Naive thymus-derived CD4-positive, alpha-beta T cell (primary cell): ENCODE results near the gene DBH. TPM values are rescaled to one million over a fixed set of nuclear protein-coding genes. Genes with fewer than 3 reads are reported as not detected.

Source experiments
- ATAC-seq: fragments of 150-1000 bp; cut with Tn5 transposase; 2 replicates; pipeline ENCODE4 v1.10.0; 2021; ENCODE audit warnings: mild to moderate bottlenecking, moderate library complexity
- CTCF ChIA-PET: fragments of 350-600 bp; sonication (Branson Sonifier 250); formaldehyde crosslinking; loops from one replicate; lab custom pipeline; 2021; ENCODE audit warnings: antibody characterized with exemption; lab: Charles Lee
- POLR2A ChIA-PET: fragments of 350-600 bp; sonication (Branson Sonifier 250); formaldehyde crosslinking; loops from one replicate; lab custom pipeline; 2021; ENCODE audit warnings: antibody characterized with exemption, inconsistent platforms; lab: Charles Lee
- DNase-seq, 9 donors: peaks; one replicate each; pipeline versions ENCODE4 v3.0.0 to v3.0.0-alpha.2; 2020 to 2022; ENCODE audit warnings: mixed read lengths in 1 of 9
- H3K27ac ChIP-seq: one replicate; pipeline ENCODE4 v1.7.0; 2013; ENCODE audit warnings: mild to moderate bottlenecking, low read depth, low read length, moderate library complexity
- H3K27me3 ChIP-seq, 2 donors: one replicate each; pipeline ENCODE4 v1.7.0; 2013; ENCODE audit warnings: low read length in 2 of 2, mild to moderate bottlenecking in 2 of 2, moderate library complexity in 2 of 2; ENCODE audit not compliant: control insufficient read depth in 2 of 2, insufficient read depth in 2 of 2
- H3K36me3 ChIP-seq, 3 experiments: 1 replicate in 2 of 3; 2 replicates in 1 of 3; pipeline ENCODE4 v1.7.0; 2013; ENCODE audit warnings: low read length in 3 of 3, mild to moderate bottlenecking in 3 of 3, moderate library complexity in 1 of 3; ENCODE audit not compliant: insufficient read depth in 3 of 3, control insufficient read depth in 2 of 3
- H3K4me1 ChIP-seq, 2 donors: one replicate each; pipeline ENCODE4 v1.7.0; 2013; ENCODE audit warnings: low read length in 2 of 2, mild to moderate bottlenecking in 2 of 2, moderate library complexity in 1 of 2; ENCODE audit not compliant: control insufficient read depth in 2 of 2, insufficient read depth in 2 of 2
- H3K4me3 ChIP-seq: 2 replicates; pipeline ENCODE4 v1.7.0; 2013; ENCODE audit warnings: mild to moderate bottlenecking, low read length
- H3K9me3 ChIP-seq, 3 experiments: 1 replicate in 2 of 3; 2 replicates in 1 of 3; pipeline ENCODE4 v1.7.0; 2013; ENCODE audit warnings: low read length in 3 of 3; ENCODE audit not compliant: control insufficient read depth in 2 of 3
- H3K27ac Mint-ChIP-seq, 9 donors: one replicate each; pipeline ENCODE4 v1.8.0; 2020 to 2022; ENCODE audit warnings: mixed read lengths in 9 of 9, mild to moderate bottlenecking in 8 of 9, moderate library complexity in 5 of 9, inconsistent platforms in 2 of 9
- H3K27me3 Mint-ChIP-seq, 5 donors: one replicate each; pipeline ENCODE4 v1.8.0; 2021 to 2022; ENCODE audit warnings: mixed read lengths in 5 of 5, mild to moderate bottlenecking in 1 of 5
- H3K36me3 Mint-ChIP-seq, 5 donors: one replicate each; pipeline ENCODE4 v1.8.0; 2020 to 2022; ENCODE audit warnings: mixed read lengths in 5 of 5, mild to moderate bottlenecking in 3 of 5, inconsistent platforms in 1 of 5
- H3K4me1 Mint-ChIP-seq, 7 donors: one replicate each; pipeline ENCODE4 v1.8.0; 2020 to 2022; ENCODE audit warnings: mixed read lengths in 7 of 7, mild to moderate bottlenecking in 3 of 7, inconsistent platforms in 1 of 7
- H3K4me3 Mint-ChIP-seq, 10 donors: one replicate each; pipeline ENCODE4 v1.8.0; 2020 to 2022; ENCODE audit warnings: mild to moderate bottlenecking in 10 of 10, mixed read lengths in 10 of 10, moderate library complexity in 6 of 10, inconsistent platforms in 2 of 10
- H3K9me3 Mint-ChIP-seq, 11 donors: one replicate each; pipeline ENCODE4 v1.8.0; 2020 to 2022; ENCODE audit warnings: mixed read lengths in 11 of 11, mild to moderate bottlenecking in 4 of 11, inconsistent platforms in 1 of 11, moderate library complexity in 1 of 11
- intact Hi-C, 2 donors: fragments of 100-400 bp; cut with micrococcal nuclease; formaldehyde crosslinking; loops; one replicate each; pipeline ENCODE4 v1.15.1; 2023
- polyA plus RNA-seq, 2 donors: library from polyadenylated mRNA; unstranded; fragments of 300-500 nt; fragmentation: Illumina TruSeq; gene quantifications; one replicate each; pipeline ENCODE4 v1.2.3, GENCODE V29; 2021
- total RNA-seq, 6 experiments: library from RNA in 5 of 6; stranded (reverse) in 5 of 6; gene quantifications; 1 replicate in 5 of 6; 2 replicates in 1 of 6; pipeline ENCODE4 v1.2.3 and lab custom pipeline; 2021 to 2026

DBH gene
- total and polyA plus RNA-seq, 7 experiments from 2014 or later, result 0.08 to 1.2 (median 0.17) TPM; not detected in 1

DNA sequence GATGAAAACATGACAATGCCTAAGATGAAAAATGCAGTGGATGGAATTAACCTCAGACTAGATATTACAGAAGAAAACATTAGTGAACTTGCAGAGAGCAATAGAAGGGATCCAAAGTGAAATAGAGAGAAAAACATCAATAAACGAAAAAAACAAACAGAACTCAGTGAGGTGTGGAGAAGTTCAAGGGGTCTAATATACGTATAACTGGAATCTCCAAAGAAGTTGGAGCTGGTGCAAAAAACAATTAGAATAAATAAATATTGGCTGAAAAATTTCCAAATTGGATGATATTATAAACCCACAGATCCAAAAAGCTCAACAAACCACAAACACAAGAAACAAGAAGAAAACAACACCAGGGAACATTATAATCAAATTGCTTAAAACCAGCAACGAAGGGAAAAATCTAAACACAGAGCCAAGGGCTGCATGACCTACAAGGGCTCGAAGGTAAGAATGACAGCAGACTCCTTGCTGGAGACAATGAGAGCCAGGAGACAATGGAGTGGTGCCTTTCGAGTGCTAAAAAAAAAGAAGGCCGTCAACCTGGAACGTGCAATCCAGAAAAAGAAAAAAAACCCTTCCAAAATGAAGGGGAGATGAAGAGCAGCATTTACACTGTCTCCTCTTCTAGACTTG lies 38.7 kb upstream of the DBH start:
- H3K36me3 ChIP-seq, result no peaks in the 10 kb centered on the region
- H3K27ac Mint-ChIP-seq, result no peak overlapping the region
- peaks cover 6 to 22% (median 11%) of the 10 kb centered on the region in 11 donors for H3K9me3 Mint-ChIP-seq
- H3K4me3 Mint-ChIP-seq, result no peak overlapping the region
- ChIA-PET POLR2A (interaction anchor here (0.6 kb wide), 2 partner anchors 195 to 416 kb away, joined by 3 read pairs; no protein-coding TSS in a partner anchor), CTCF (interaction anchor here (0.7 kb wide), 1 partner anchor 86 kb away, joined by 3 read pairs; no protein-coding TSS in a partner anchor)
- no peaks in the 10 kb centered on the region for H3K4me1 ChIP-seq
- ATAC-seq (no peak), DNase-seq (no peak)
- H3K27me3 ChIP-seq, result no peaks in the 10 kb centered on the region
- H3K4me1 Mint-ChIP-seq, result peaks cover 0 to 1% (median 0%) of the 10 kb centered on the region in 7 donors
- peaks cover 3 to 10% (median 8%) of the 10 kb centered on the region in 5 donors for H3K36me3 Mint-ChIP-seq
- peaks cover 0 to 7% (median 0%) of the 10 kb centered on the region in 5 donors for H3K27me3 Mint-ChIP-seq
- H3K27ac ChIP-seq, result no peak overlapping the region
- H3K4me3 ChIP-seq, result no peak overlapping the region
- intact Hi-C loops, result no loop called here
- H3K9me3 ChIP-seq, result peaks cover 0 to 21% (median 6%) of the 10 kb centered on the region in 3 experiments

DNA sequence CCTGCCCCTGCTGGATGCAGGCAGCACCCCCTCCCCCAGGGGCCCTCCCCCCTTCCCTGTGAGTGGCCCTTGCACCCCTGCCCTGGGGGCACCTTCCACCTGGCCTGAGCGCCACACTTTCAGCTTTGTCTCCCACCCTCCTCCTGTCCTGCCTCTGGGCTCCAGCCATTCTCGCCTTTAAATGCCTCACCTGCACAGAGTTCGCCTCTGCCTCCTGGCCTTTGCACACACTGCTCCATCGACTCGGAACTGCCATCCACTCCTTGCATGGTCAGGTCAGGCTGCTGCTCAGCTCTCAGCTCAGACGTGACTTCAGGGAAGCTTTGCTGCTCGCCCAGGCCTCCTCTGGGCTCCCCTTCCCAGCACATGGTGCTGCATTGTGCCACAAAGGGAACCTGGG lies 37.2 kb upstream of the DBH start:
- ChIA-PET POLR2A (no interaction called here), CTCF (no interaction called here)
- Mint-ChIP-seq H3K4me1 (peaks cover 0 to 1% (median 0%) of the 10 kb centered on the region in 7 donors), H3K36me3 (peaks cover 3 to 10% (median 8%) of the 10 kb centered on the region in 5 donors), H3K27me3 (peaks cover 0 to 7% (median 0%) of the 10 kb centered on the region in 5 donors), H3K27ac (no peak overlapping the region), H3K4me3 (no peak overlapping the region), H3K9me3 (peaks cover 6 to 22% (median 11%) of the 10 kb centered on the region in 11 donors)
- no peaks in the 10 kb centered on the region for H3K4me1 ChIP-seq
- H3K36me3 ChIP-seq, result no peaks in the 10 kb centered on the region
- H3K4me3 ChIP-seq, result no peak overlapping the region
- ATAC-seq (no peak), DNase-seq (no peak)
- intact Hi-C loops, result no loop called here
- H3K9me3 ChIP-seq, result peaks cover 0 to 21% (median 6%) of the 10 kb centered on the region in 3 experiments
- no peak overlapping the region for H3K27ac ChIP-seq
- no peaks in the 10 kb centered on the region for H3K27me3 ChIP-seq

DNA sequence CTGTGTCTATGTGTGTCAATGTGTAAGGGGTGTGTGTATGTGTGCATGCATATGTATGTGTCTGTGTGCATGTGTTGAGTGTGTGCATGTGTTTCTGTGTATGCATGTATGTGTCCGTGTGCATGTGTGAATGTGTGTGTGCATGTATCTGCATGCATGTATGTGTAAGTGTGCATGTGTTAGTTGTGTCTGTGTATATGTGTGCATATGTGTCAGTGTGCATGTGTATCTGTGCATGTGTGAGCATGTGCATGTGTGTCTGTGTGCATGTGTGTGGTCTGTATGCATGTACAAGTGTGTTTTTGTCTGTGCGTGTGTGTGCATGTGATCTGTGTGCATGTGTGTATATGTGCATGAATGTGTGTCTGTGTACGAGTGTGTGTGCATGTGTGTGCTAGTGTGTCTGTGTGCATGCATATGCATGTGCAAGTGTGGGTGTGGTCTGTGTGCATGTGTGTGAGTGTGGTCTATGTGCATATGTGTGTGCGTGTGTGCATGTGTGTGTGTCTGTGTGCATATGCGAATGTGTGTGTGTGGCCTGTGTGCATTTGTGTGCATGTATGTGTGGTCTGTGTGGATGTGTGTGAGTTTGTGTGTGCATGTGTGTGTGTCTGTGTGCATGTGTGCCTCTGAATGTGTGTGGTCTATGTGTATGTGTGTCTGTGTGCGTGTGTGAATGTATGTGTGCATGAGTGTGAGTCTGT lies 36.5 kb upstream of the DBH start:
- no peak for ATAC-seq
- no peaks in the 10 kb centered on the region for H3K4me1 ChIP-seq
- no peaks in the 10 kb centered on the region for H3K27me3 ChIP-seq
- no peak for DNase-seq
- H3K27ac ChIP-seq, result no peak overlapping the region
- no peak overlapping the region for H3K4me3 Mint-ChIP-seq
- H3K36me3 ChIP-seq, result no peaks in the 10 kb centered on the region
- POLR2A ChIA-PET, result no interaction called here
- no peak overlapping the region for H3K4me3 ChIP-seq
- peaks cover 0 to 7% (median 5%) of the 10 kb centered on the region in 7 donors for H3K4me1 Mint-ChIP-seq
- H3K9me3 Mint-ChIP-seq, result peaks cover 6 to 22% (median 11%) of the 10 kb centered on the region in 11 donors
- CTCF ChIA-PET, result no interaction called here
- peaks cover 0 to 21% (median 6%) of the 10 kb centered on the region in 3 experiments for H3K9me3 ChIP-seq
- H3K27me3 Mint-ChIP-seq, result peaks cover 0 to 7% (median 0%) of the 10 kb centered on the region in 5 donors
- H3K36me3 Mint-ChIP-seq, result peaks cover 3 to 10% (median 8%) of the 10 kb centered on the region in 5 donors
- intact Hi-C loops, result no loop called here
- H3K27ac Mint-ChIP-seq, result no peak overlapping the region

DNA sequence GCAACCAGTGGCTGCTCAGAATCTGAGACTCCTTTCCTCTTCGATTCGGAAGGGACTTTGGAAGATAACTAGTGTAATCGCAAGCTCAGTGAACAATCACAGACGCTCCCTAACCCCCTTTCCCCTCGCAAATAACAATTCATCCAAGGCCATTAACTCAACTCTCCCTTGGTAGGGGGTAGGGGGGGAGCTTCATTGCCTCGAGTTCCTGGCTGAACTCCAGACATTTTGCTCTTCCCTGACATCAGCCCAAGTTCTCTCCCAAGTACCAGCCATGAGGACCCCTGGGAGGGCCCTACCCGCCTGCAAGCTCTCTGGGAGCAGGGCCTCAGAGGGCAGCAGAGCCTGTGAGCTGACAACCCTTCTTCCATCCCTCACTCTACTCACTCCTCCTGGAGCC lies 35.4 kb upstream of the DBH start:
- H3K4me1 ChIP-seq, result no peaks in the 10 kb centered on the region
- ATAC-seq, result no peak
- Mint-ChIP-seq H3K4me3 (no peak overlapping the region), H3K9me3 (peaks cover 6 to 22% (median 11%) of the 10 kb centered on the region in 11 donors), H3K27me3 (peaks cover 0 to 3% (median 0%) of the 10 kb centered on the region in 5 donors), H3K27ac (no peak overlapping the region), H3K36me3 (peaks cover 3 to 10% (median 8%) of the 10 kb centered on the region in 5 donors), H3K4me1 (peaks cover 0 to 11% (median 8%) of the 10 kb centered on the region in 7 donors)
- ChIA-PET CTCF (no interaction called here), POLR2A (no interaction called here)
- no peak overlapping the region for H3K4me3 ChIP-seq
- no peak overlapping the region for H3K27ac ChIP-seq
- no peaks in the 10 kb centered on the region for H3K36me3 ChIP-seq
- intact Hi-C loops, result no loop called here
- no peak for DNase-seq
- no peaks in the 10 kb centered on the region for H3K27me3 ChIP-seq
- H3K9me3 ChIP-seq, result peaks cover 0 to 21% (median 6%) of the 10 kb centered on the region in 3 experiments

DNA sequence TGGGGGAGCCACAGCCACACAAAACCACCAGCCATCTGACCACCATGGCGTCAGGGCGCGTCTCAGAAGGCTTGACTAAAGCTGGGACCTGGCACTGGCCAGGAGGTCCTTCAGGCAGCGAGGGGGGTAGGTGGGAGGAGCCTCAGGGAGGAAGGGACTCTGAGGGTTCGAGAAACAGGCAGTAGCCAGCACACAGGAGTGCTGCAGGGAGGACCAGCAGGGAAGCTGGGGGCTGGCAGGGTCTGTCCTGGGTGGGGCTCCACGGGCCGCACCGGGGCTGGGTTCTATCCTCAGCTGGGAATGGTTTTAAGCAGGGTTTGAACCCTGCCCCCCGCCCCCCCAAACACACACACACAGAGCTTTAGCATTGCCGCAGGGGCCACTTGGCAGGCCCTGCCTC lies 34.4 kb upstream of the DBH start:
- Mint-ChIP-seq H3K4me1 (peaks cover 0 to 11% (median 8%) of the 10 kb centered on the region in 7 donors), H3K27ac (no peak overlapping the region), H3K27me3 (peaks cover 0 to 7% (median 2%) of the 10 kb centered on the region in 5 donors), H3K4me3 (no peak overlapping the region), H3K36me3 (peaks cover 3 to 9% (median 8%) of the 10 kb centered on the region in 5 donors), H3K9me3 (peaks cover 5 to 15% (median 10%) of the 10 kb centered on the region in 11 donors)
- ChIA-PET POLR2A (no interaction called here), CTCF (no interaction called here)
- Histone ChIP-seq H3K27ac (no peak overlapping the region), H3K4me3 (no peak overlapping the region), H3K4me1 (no peaks in the 10 kb centered on the region), H3K27me3 (no peaks in the 10 kb centered on the region), H3K9me3 (peaks cover 0 to 15% (median 6%) of the 10 kb centered on the region in 3 experiments), H3K36me3 (no peaks in the 10 kb centered on the region)
- intact Hi-C loops, result no loop called here
- ATAC-seq (no peak), DNase-seq (no peak)

DNA sequence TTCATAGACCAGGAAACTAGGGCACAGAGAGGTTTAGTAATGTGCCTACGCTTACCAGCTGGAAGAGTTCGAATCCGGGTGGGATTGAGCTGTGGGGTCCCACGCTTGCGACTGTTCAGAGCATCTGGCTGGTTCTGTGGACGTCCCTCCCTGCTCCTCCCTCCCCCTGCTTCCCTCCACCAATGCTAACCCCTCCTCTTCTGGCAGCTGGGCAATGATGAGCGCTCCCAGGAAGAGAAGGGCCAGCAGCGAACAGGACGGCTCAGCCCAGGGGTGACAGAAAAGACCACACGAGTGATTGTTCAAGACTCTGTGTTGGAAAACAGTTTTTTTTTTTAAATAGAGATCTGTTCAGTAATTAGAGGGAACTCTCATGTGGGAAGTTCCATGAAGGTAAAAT lies 33.9 kb upstream of the DBH start:
- H3K27ac ChIP-seq, result no peak overlapping the region
- no peak overlapping the region for H3K4me3 ChIP-seq
- Mint-ChIP-seq H3K27ac (no peak overlapping the region), H3K9me3 (peaks cover 1 to 10% (median 5%) of the 10 kb centered on the region in 11 donors), H3K36me3 (peaks cover under 1 to 4% (median 4%) of the 10 kb centered on the region in 5 donors), H3K27me3 (peaks cover 0 to 12% (median 6%) of the 10 kb centered on the region in 5 donors), H3K4me1 (peaks cover 0 to 11% (median 8%) of the 10 kb centered on the region in 7 donors), H3K4me3 (no peak overlapping the region)
- no peaks in the 10 kb centered on the region for H3K36me3 ChIP-seq
- DNase-seq (no peak), ATAC-seq (no peak)
- H3K9me3 ChIP-seq, result peaks cover 0 to 10% (median 1%) of the 10 kb centered on the region in 3 experiments
- intact Hi-C loops, result no loop called here
- no peaks in the 10 kb centered on the region for H3K27me3 ChIP-seq
- ChIA-PET POLR2A (no interaction called here), CTCF (no interaction called here)
- no peaks in the 10 kb centered on the region for H3K4me1 ChIP-seq
